SK-N-SH treated with all-trans-retinoic acid at 6 μM for 48 hours (cell line): ENCODE data around the gene NARS2.
A peak's percentile ranks its signal among the peaks of the same experiment; 100 is the strongest.

Experiments
- ARNTL ChIP-seq: fragments of 450-650 bp; formaldehyde crosslinking; IDR thresholded peaks from 2 replicates; pipeline ENCODE4 v1.5.0; 2020; ENCODE audit warnings: low read depth, mild to moderate bottlenecking, moderate library complexity, borderline replicate concordance
- ESRRG ChIP-seq: fragments of 250-450 bp; sonication (Bioruptor Pico); IDR thresholded peaks from 2 replicates; pipeline ENCODE4 v1.6.1; 2021; ENCODE audit warnings: mild to moderate bottlenecking
- GLIS3 ChIP-seq: fragments of 250-450 bp; sonication (Bioruptor Pico); IDR thresholded peaks from 2 replicates; pipeline ENCODE4 v1.5.0; 2020; ENCODE audit warnings: mild to moderate bottlenecking, moderate library complexity
- ISL1 ChIP-seq: fragments of 250-450 bp; sonication (Bioruptor Pico); IDR thresholded peaks from 2 replicates; pipeline ENCODE4 v2.1.2; 2022; ENCODE audit warnings: mild to moderate bottlenecking, moderate library complexity
- PPARA ChIP-seq: fragments of 250-450 bp; sonication (Bioruptor Pico); IDR thresholded peaks from 2 replicates; pipeline ENCODE4 v1.5.0; 2020; ENCODE audit warnings: mild to moderate bottlenecking, borderline replicate concordance
- RARB ChIP-seq: fragments of 250-450 bp; sonication (Bioruptor Pico); IDR thresholded peaks from 2 replicates; pipeline ENCODE4 v1.8.0; 2021; ENCODE audit warnings: mild to moderate bottlenecking, moderate library complexity
- TCF4 ChIP-seq: fragments of 250-450 bp; sonication (Bioruptor Pico); IDR thresholded peaks from 2 replicates; pipeline ENCODE4 v1.8.0; 2021; ENCODE audit warnings: mild to moderate bottlenecking, moderate library complexity, borderline replicate concordance
- ZC3H10 ChIP-seq: fragments of 250-450 bp; sonication (Bioruptor Pico); IDR thresholded peaks from 2 replicates; pipeline ENCODE4 v1.5.1; 2021; ENCODE audit warnings: mild to moderate bottlenecking, moderate library complexity
- ZFP3 ChIP-seq: fragments of 250-450 bp; sonication (Bioruptor Pico); IDR thresholded peaks from 2 replicates; pipeline ENCODE4 v1.5.0; 2020; ENCODE audit warnings: mild to moderate bottlenecking, moderate library complexity
- ZFP30 ChIP-seq: fragments of 450-650 bp; formaldehyde crosslinking; IDR thresholded peaks from 2 replicates; pipeline ENCODE4 v1.5.0; 2022; ENCODE audit warnings: mild to moderate bottlenecking, moderate library complexity
- TF ChIP-seq, protein P1 (sequence below): fragments of 250-450 bp; sonication (Bioruptor Pico); IDR thresholded peaks from 2 replicates; pipeline ENCODE4 v1.8.0; 2020; ENCODE audit warnings: mild to moderate bottlenecking, moderate library complexity, borderline replicate concordance
- TF ChIP-seq, protein P2 (sequence below): fragments of 250-450 bp; sonication (Bioruptor Pico); IDR thresholded peaks from 2 replicates; pipeline ENCODE4 v1.5.1; 2021; ENCODE audit warnings: mild to moderate bottlenecking, moderate library complexity

DNA sequence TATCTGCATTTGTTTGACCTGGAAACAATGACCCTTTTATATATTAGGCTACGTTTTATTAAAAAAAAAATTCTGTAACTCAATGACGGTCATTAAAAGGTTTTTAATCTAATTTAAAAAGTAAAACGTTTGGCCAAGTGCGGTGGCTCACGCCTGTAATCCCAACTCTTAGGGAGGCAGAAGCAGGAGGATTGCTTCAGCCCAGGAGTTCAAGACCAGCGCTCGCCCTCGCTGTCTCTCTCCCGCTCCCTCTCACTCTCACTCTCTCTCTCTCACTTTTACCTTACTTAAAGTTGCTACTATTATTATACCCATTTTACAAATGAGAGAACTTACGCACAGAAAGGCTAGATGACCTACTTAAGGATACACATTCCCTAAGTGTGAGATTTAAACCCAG, 814 bp upstream of the NARS2 start:
- TF ChIP-seq ARNTL (no peak), ZFP3 (CRISPR knock-in tag) (no peak), PPARA (CRISPR knock-in tag) (no peak), TCF4 (CRISPR knock-in tag) (no peak), ESRRG (no peak), ISL1 (CRISPR knock-in tag) (0 out of 2 replicates have a peak, but pooled peaks have one; percentile 11), ZC3H10 (CRISPR knock-in tag) (no peak), ZFP30 (CRISPR knock-in tag) (no peak), RARB (CRISPR knock-in tag) (no peak), GLIS3 (CRISPR knock-in tag) (no peak)
- TF ChIP-seq, protein P1, sequence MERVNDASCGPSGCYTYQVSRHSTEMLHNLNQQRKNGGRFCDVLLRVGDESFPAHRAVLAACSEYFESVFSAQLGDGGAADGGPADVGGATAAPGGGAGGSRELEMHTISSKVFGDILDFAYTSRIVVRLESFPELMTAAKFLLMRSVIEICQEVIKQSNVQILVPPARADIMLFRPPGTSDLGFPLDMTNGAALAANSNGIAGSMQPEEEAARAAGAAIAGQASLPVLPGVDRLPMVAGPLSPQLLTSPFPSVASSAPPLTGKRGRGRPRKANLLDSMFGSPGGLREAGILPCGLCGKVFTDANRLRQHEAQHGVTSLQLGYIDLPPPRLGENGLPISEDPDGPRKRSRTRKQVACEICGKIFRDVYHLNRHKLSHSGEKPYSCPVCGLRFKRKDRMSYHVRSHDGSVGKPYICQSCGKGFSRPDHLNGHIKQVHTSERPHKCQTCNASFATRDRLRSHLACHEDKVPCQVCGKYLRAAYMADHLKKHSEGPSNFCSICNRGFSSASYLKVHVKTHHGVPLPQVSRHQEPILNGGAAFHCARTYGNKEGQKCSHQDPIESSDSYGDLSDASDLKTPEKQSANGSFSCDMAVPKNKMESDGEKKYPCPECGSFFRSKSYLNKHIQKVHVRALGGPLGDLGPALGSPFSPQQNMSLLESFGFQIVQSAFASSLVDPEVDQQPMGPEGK (CRISPR knock-in tag): no peak
- TF ChIP-seq, protein P2, sequence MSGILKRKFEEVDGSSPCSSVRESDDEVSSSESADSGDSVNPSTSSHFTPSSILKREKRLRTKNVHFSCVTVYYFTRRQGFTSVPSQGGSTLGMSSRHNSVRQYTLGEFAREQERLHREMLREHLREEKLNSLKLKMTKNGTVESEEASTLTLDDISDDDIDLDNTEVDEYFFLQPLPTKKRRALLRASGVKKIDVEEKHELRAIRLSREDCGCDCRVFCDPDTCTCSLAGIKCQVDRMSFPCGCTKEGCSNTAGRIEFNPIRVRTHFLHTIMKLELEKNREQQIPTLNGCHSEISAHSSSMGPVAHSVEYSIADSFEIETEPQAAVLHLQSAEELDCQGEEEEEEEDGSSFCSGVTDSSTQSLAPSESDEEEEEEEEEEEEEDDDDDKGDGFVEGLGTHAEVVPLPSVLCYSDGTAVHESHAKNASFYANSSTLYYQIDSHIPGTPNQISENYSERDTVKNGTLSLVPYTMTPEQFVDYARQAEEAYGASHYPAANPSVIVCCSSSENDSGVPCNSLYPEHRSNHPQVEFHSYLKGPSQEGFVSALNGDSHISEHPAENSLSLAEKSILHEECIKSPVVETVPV: no peak
